CD4-positive, alpha-beta T cell treated with Interleukin-17A for 4 hours (primary cell): Measurements from ENCODE around the gene DNAJC9.
"Not testable (repeated sequence)": the region's sequence is repeated elsewhere in the genome, so short reads cannot be mapped to it uniquely, and the experiment has no call there.

Source experiments
- DNase-seq: peaks from one replicate; pipeline ENCODE4 v3.0.0-alpha.2; 2020; ENCODE audit warnings: mixed read lengths

The DNAJC9 gene, protein sequence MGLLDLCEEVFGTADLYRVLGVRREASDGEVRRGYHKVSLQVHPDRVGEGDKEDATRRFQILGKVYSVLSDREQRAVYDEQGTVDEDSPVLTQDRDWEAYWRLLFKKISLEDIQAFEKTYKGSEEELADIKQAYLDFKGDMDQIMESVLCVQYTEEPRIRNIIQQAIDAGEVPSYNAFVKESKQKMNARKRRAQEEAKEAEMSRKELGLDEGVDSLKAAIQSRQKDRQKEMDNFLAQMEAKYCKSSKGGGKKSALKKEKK

DNA sequence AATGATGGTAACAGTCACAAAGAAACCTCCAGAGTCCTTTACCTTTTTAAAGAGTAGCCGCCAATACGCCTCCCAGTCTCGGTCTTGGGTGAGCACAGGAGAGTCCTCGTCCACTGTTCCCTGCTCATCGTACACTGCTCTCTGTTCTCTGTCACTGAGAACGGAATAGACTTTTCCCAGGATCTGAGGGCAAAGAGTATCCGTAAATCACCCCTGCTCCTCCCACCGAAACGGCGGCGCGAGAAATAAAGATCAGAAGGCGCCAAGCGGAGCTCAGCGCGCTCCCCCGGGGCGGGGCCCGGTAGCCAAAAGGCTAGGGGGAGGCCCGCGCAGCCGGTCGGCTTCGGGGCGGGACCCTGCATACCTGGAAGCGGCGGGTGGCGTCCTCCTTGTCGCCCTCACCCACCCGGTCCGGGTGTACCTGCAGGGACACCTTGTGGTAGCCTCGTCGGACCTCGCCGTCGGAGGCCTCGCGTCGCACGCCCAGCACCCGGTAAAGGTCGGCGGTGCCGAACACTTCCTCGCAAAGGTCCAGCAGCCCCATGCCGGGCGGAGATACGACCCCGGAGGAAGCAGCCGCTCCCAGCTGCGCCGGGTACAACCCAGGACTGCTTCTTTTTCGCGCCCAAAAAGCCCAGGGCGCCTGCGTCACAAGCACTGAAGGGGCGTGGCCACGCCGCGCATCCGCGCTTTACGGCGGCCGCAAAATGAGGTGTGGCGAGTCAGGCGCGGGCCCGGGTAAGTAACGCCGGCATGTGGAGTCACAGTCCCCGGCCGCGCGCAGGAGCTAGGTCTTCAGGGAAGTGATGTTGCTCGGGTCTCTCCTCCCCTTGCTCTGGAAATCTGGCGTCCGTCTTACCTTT lies at the start of gene DNAJC9:
TSS of gene DNAJC9 (minus strand) at position 610 of the 863 bp plus-strand sequence. CDS start at position 544, 66 bp downstream.
- DNase-seq: peak; percentile 96

DNA sequence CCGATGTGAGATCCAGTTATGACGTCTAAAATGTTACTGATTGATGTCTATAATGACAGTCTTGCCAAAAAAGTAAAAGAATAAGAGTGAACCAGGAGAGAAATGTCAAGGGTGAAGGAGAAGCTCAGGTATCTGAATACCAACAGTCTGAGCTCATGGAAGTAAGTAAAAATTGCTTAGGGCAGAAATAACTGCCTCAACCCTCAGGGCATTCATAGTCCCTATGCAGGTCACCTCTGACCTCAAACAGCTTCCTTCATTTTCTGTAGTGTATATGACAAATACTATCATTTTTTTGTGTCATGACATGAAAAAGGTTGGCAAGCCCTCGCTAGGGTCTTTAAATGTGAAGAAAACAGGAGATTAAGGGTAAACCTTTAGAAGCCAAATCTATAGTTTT lies 46.4 kb upstream of the DNAJC9 start:
- no peak for DNase-seq

DNA sequence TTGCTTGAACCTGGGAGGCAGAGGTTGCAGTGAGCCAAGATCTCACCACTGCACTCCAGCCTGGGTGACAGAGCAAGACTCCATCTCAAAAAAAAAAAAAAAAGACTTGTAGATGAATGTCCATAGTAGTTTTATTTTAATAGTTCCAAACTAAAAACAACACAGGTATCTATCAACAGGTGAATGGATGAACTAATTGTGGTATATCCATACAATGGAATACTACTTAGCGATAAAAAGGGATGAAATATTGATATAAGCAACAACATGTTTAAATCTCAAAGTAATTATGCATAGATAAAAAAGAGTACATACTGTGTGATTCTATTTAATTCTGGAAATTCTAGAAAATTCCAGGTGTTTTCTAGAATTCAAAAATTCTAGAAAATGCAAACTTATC lies 42.9 kb upstream of the DNAJC9 start:
- DNase-seq: no peak

DNA sequence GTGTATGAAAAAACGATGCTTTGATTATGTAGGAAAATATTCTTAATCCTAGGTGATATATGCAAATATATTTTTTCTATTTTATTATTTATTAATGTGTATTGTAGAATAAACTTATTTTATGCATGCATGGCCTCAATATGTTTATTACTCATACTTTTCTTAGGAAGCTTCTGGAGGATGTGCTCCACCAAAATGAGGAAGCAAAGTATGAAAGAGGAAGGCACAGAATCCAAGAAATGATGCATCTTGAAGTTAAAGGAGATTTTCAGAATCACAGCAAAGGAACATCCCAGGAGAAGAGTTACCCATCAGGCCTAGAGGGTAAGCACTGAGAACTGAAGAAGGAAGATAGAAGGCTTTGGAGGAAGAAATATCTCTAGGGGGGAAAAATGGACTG lies 40.4 kb upstream of the DNAJC9 start:
- no peak for DNase-seq

DNA sequence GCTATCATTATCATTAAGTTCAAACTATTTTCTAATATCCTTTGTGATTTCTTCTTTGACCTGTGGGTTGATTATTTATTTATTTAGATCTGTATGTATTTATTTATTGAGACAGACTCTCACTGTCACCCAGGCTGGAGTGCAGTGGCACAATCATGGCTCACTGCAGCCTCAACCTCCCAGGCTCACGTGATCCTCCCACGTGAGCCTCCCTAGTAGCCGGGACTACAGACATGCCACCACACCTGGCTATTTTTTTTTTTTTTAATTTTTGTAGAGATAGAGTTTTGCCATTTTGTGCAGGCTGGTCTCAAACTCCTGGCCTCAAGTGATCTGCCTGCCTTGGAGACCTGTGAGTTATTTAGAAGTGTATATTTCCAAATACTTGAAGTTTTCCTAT lies 34.0 kb upstream of the DNAJC9 start:
- no peak for DNase-seq

DNA sequence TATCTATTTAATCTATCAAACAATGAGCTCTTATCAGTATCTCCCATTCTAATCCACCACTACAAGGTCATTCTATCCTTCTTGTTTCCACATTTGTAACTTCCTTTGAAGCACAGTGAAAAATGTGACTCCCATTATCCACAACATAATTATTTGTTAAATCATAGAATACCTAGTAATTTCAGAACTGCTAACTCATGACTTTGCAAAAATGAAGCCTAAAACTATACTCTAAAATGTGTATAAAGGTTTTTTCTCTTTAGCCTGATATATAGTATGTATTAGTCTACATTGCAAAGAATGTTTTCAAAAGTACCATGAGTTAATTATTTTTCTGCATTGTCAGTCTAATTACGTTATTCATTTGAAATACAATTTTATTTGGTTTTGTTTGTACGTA lies 17.4 kb upstream of the DNAJC9 start:
- DNase-seq: no peak

DNA sequence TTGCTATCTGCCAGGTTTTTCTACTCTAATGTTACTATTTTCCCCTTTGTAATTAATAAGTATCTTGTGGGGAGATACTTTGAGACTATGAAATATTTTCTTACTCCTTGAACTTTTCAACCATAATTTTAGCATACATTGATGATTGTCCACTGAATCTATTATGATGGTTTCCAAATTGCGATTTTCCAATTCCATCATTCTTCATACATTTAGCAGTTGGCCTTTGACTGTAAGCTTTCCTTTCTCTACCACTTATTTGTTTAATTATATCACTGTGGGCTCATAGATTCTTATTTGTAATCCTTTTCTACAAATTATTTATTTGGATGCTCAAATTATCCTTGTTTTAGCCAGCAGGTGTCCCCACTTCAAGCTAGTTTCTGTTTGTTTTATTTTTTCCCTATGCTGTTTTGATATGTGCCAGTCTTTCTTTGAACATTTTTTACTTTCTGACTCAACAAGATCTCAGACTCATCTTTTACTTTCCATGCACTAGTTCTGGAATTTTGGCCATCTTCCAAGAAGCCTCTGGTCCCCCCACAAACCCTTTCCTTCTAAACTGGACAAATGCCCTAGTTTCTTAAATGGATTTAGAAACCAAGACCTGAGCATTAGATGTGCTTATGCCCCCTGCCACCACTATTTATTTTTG lies 16.8 kb upstream of the DNAJC9 start:
- DNase-seq: no peak

DNA sequence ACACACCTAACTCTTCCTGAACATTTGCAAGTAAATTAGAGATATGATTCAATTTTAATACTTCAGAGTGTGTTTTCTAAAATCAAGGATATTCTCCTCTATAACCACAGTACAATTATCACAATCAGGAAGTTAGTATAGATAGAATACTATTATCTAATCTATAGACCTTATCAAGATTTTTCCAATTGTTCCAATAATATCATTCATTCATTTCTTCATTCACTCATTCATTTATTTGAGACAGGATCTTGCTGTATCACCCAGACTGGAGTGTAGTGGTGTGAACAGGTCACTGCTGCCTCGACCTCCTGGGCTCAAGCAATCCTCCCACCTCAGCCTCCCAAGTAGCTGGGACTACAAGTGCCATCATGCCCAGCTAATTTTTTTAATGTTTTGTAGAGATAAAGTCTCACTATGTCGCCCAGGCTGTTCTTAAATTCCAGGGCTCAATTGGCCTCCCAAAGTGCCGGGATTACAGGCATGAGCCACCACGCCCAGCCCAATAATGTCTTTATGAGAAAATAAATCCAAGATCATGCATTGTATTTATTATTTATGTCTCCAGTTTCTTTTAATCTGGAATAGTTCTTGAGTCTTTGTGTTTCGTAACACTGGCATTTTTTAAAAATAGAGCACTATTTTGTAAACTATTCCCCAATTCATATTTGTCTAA lies 16.0 kb upstream of the DNAJC9 start:
- no peak for DNase-seq

DNA sequence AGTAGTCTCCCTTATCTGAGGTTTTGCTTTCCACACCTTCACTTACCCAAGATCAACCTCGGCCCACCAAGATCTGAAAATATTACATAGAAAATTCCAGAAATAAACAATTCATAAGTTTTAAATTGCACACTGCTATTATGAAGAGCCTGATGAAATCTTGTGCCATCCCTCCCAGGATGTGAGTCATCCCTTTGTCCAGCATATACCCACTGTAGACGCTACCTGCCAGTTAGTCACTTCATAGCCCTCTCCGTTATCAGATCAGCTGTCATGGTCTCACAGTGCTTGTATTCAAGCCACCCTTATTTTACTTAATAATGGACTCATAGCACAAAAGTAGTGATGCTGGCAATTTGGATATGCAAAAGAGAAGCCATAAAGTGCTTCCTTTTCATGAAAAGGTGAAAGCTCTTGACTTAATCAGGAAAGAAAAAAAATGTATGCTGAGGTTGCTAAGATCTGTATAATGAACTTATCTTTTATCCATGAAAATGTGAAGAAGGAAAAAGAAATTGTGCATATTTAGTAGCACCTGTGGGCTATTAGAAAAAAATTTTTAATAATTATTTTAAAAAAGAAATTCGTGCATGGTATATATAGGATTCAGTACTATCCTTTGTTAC lies 15.2 kb upstream of the DNAJC9 start:
- DNase-seq: no peak

DNA sequence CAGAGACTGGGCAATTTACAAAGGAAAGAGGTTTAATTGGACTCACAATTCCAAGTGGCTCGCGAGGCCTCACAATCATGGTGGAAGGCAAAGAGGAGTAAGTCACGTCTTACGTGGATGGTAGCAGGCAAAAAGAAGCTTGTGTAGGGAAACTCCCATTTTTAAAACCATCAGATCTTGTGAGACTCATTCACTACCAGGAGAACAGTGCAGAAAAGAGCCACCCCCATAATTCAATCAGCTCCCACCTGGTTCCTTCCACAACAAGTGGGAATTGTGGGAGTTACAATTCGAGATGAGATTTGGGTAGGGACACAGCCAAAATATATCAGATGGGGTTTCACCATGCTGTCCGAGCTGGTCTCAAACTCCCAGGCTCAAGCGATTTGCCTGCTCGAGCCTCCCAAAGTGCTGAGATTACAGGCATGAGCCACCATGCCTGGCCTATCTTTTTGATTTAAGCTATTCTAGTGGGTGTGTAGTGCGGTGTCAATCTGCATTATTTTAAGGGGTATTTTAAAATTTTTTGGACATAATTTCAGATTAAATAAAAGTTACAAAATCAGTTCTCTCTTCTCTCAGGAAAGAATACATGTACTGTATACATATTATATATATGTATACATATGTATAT lies 14.4 kb upstream of the DNAJC9 start:
- DNase-seq: no peak

DNA sequence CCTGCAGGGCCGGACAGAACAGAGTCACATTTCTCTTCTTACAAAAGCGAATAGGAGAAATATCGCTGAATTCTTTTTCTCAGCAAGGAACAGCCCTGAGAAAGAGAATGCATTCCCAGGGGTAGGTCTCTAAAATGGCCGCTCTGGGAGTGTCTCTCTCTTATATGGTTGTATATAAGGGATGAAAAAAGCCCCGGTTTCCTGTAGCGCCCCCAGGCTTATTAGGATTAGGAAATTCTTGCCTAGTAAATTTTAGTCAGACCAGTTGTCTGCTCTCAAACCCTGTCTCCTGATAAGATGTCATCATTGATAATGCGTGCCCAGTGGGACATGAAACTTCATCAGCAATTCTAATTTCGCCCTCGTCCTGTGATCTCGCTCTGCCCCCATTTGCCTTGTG lies 11.6 kb upstream of the DNAJC9 start:
- not testable (repeated sequence) for DNase-seq

DNA sequence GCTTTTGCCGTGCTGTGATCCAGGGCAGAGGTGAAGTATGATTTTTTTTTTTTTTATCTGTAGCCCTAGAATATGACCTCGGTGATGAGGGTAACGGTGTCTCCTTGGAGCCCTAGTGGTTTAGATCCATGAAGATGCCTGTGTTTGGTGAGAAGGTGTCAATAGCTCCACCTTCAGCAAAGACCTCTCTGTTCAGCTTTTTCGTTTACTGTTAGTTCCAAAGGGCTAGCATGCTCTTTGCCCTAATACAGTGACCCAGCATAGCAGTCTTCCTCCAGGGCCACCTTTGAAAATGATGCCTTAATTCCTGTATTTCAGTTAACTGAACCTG lies 6.1 kb upstream of the DNAJC9 start:
- no peak for DNase-seq

DNA sequence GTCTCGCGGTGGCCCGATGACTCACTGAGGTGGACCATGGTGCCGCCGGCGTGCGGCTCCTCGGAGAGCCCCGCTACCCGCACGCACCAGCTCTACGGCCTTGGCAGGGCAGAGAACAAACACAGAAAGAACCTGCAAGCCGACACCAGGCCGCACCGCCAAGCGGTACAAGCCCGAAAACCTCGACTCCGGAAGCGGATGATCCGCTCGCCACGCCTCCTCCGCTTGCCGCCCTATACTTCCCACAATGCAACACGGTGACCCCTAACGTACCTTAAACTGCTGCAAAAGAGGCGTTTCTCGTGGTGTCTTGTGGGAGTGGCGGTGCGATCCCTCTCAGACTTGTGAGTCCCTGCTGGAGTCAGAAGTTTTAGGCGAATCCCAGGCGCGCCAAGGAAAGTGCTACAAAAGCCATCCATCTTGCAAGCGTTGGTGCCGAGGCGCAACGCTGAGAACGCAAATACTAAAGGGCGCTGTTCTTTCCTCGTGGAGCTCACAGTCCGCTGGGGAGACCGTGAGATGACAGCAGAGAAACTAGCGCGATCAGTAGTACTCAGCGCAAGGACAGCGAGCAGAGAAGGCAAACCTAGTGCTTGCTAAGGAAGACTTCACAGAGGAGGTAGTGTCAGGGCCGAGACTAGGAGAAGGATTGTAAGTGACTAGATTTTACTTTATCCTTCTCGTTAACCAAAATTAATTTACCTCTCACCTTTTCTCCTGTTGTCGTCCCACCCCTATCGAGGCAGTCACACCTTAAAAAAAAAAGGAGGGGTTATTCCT lies 5.6 kb upstream of the DNAJC9 start, which contains the start of gene MRPS16:
TSS of gene MRPS16 (minus strand) at position 200 of the 780 bp plus-strand sequence. CDS start at position 38, 162 bp downstream.
- DNase-seq: peak; percentile 92

DNA sequence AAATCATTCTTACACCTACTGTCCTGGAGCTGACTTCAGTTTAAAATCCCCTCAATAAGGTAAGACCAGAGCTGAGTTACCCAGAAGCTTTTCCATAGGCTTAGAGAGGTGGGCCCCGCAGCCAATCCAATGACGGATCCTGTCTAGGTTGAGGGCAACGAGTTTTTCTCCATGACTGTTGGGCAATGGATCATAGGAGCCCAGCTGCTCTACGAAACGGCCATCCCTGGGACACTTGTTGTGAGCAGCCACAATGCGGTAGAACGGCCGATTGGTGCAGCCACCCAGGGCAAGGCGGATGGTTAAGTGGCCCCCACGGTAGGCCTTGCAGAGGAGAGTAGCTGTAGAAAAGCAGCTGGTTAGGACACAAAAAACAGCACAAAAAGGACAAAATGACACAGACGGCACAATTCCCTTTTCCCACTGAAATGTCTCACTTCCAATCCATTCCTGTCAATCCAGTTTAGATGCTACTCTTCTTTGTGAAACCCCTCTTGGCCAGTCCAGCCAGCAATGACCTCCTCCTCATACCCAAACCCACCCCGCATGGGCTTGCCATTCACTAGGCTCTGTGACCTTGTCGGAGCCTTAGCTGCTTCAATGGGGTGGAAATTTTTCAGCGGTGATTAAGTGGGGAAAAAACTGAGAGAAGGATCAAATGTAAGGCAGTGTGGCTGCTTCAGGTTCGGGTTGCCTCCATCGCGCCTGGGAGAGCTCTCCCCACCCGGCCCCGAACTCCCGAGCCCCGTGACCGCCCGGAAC lies 4.8 kb upstream of the DNAJC9 start:
- no peak for DNase-seq

DNA sequence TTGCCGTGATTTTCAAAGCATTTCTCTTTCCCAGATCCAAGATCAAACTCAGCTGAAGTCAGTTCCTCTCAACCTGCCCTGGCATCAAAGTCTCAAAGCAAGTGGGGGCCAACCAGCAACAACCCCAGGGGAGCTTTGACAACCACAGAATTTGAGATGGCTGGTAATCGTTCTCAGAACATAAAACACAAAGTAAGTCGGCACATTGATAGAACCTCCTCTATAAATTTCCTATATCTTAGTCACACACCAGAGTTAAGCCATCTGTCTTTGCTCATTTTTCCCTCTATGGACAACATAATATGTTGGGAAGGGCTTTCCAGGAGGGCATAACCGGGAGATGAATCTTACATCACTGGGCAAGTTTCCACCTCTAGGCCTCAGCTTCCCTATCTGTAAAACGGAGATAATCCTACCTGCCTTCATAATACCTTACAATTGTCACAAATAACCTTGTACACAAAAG lies 1.2 kb upstream of the DNAJC9 start:
- no peak for DNase-seq

DNA sequence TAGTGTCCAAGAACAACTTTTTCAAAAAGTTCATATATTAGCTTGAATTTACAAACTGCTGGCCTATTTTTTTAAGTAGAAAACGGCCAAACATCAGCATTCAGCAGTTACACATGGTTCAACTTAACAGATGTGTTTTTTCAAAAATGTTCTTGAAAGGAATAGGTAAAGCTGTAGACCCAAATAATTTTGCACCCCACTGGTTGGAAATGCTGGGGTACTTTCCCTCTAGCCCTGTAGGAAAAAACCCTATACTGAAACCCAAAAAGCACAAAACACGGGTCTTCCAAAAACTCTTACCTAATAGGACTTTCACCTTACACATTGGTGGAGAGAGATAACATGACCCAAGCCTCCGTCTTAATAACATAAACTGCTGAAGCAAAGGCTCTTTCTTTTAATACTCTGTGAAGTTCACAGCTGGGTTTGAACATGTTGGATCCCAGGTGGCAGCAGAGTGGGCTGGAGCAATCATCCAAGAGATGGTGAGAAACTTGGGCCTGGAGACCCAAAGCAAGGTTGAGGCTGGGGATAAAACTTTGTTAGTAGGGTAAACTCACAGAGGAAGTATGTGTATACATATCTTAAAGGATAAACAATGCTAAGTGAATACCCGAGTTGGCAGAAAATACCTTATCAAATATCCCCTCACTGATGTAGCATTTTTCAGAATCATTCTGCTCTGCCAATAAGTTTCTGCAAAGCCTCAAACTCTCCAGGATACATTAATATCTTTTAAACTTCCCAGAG lies 629 bp upstream of the DNAJC9 start:
- DNase-seq: no peak

DNA sequence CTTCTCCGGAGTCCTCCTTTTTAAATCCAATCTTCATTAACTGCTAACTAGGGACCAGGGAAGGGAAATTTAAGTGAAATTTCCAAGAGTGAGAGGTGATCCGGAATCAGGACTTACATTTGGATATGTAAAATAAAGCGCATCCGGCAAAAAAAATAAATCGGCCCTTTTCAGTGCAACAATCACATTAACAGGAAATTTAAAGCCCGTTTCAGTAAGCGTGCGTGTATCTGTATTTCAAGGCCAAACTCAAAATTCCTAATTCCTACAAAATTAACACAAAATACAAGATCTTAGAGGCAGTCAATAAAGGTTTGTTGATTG lies 771 bp downstream of the DNAJC9 start:
- no peak for DNase-seq

DNA sequence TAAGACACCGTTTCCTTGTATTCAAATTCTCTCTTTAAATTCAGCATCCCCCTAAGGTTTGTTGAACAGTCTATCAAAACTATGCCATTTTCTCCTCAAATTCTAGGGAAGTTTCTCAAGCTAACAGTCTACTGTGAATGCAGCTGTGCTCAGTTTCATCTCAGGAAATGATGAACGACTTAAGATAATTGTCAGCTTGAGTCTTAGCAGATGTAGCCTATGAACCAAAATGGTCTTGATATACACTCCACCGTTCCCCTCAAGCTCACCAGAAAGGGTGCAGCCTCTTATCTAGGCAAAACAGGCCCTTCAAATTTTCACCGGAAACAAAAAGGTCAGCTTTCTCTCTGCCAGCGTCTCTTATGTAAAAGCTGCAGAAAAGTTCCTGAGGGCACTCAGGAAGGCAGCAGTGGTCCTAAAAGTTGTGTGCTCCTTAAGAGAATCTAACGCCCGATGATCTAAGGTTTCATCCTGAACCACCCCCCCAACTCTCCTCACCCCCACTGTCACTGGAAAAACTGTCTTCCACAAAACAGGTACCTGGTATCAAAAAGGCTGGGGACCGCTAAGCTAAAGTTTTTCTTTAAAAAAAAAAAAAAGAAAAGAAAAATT lies 2.1 kb downstream of the DNAJC9 start:
- no peak for DNase-seq

DNA sequence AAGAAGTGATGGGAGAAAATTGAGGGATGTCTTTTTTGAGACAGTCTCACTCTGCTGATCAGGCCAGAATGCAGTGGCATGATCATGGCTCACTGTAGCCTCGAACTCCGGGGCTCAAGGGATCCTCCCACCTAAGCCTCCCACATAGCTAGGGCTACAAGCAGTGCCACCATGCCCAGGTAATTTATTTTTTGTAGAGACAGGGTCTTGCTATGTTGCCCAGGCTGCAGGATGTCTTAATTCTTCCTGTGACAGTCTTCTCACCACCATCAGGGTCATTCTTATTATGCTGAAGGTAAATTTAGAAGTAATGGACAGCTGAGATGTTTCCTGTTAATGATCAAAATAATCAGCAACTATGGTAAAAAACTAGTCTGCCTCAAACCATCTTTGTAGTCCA lies 7.1 kb downstream of the DNAJC9 start:
- DNase-seq: no peak
